K562 (cell line): Measurements from ENCODE around the gene PLD3. TPM values are rescaled to one million over a fixed set of nuclear protein-coding genes. Genes with fewer than 3 reads are reported as not detected.

Experiments used
- CAMTA2 ChIP-seq: fragments of 250-450 bp; sonication (Bioruptor Pico); conservative IDR thresholded peaks from 2 replicates; pipeline ENCODE4 v1.5.1; 2022
- CBX5 ChIP-seq: IDR thresholded peaks from 2 replicates; pipeline ENCODE4 v1.6.1; 2014; ENCODE audit warnings: low read depth, borderline replicate concordance
- FOXM1 ChIP-seq, 2 experiments: fragments of 450-650 bp in 1 of 2; sonication (generic) in 1 of 2; formaldehyde crosslinking in 1 of 2; IDR thresholded peaks; 2 replicates each; pipeline versions ENCODE4 v1.6.1 to v1.9.0; 2017 to 2022; ENCODE audit warnings: low read depth in 2 of 2, mild to moderate bottlenecking in 2 of 2, missing genetic modification reagents in 1 of 2, moderate library complexity in 1 of 2
- GABPB1 ChIP-seq: sonication (generic); formaldehyde crosslinking; IDR thresholded peaks from 2 replicates; pipeline ENCODE4 v1.8.0; 2022; ENCODE audit warnings: mild to moderate bottlenecking, missing genetic modification reagents
- HEY1 ChIP-seq: fragments of 250-450 bp; sonication (Bioruptor Pico); IDR thresholded peaks from 2 replicates; pipeline ENCODE4 v1.5.0; 2020; ENCODE audit warnings: mild to moderate bottlenecking, moderate library complexity, borderline replicate concordance
- HSF4 ChIP-seq: fragments of 250-450 bp; sonication (Bioruptor Pico); IDR thresholded peaks from 2 replicates; pipeline ENCODE4 v2.1.2; 2022; ENCODE audit warnings: mild to moderate bottlenecking, moderate library complexity, borderline replicate concordance
- KDM2B ChIP-seq: fragments of 250-450 bp; sonication (Bioruptor Pico); IDR thresholded peaks from 2 replicates; pipeline ENCODE4 v1.8.0; 2021; ENCODE audit warnings: mild to moderate bottlenecking, moderate library complexity
- KLF16 ChIP-seq: IDR thresholded peaks from 2 replicates; pipeline ENCODE4 v1.6.1; 2016; ENCODE audit warnings: antibody characterized with exemption
- MEF2D ChIP-seq: conservative IDR thresholded peaks from 2 replicates; pipeline ENCODE4 v1.6.1; 2016; ENCODE audit warnings: low read depth, missing genetic modification characterization, missing compliant biosample characterization
- PHB2 ChIP-seq: fragments of 450-650 bp; IDR thresholded peaks from 2 replicates; pipeline ENCODE4 v1.6.1; 2017; ENCODE audit warnings: low read depth
- PHF8 ChIP-seq: fragments of 200-600 bp; sonication (generic); IDR thresholded peaks from 2 replicates; pipeline ENCODE4 v1.6.1; 2012; ENCODE audit warnings: mixed run types, mild to moderate bottlenecking, inconsistent platforms, low read length, moderate library complexity, borderline replicate concordance
- RAD21 ChIP-seq, 2 experiments: fragments of 250-450 bp in 1 of 2; fragments of 450-650 bp in 1 of 2; sonication (Bioruptor Pico) in 1 of 2; formaldehyde crosslinking in 1 of 2; IDR thresholded peaks in 1 of 2; conservative IDR thresholded peaks in 1 of 2; 2 replicates each; pipeline versions ENCODE4 v1.4.0 to v1.8.0; 2020 to 2022; ENCODE audit warnings: mild to moderate bottlenecking in 2 of 2, moderate library complexity in 1 of 2
- RHOXF2B ChIP-seq: fragments of 250-450 bp; sonication (Bioruptor Pico); conservative IDR thresholded peaks from 2 replicates; pipeline ENCODE4 v1.5.1; 2021
- RNF2 ChIP-seq: sonication (generic); IDR thresholded peaks from 2 replicates; pipeline ENCODE4 v1.6.1; 2016
- SMC3 ChIP-seq: conservative IDR thresholded peaks from 2 replicates; pipeline ENCODE4 v1.6.1; 2011; ENCODE audit warnings: low read depth, low read length, improper control_type of control experiment; ENCODE audit not compliant: insufficient read depth
- SNIP1 ChIP-seq: fragments of 450-650 bp; IDR thresholded peaks from 2 replicates; pipeline ENCODE4 v1.7.1; 2017; ENCODE audit warnings: low read depth, mild to moderate bottlenecking
- TAL1 ChIP-seq: fragments of 450-650 bp; IDR thresholded peaks from 2 replicates; pipeline ENCODE4 v1.6.1; 2016; ENCODE audit warnings: mild to moderate bottlenecking
- TARDBP ChIP-seq: fragments of 450-650 bp; IDR thresholded peaks from 2 replicates; pipeline ENCODE4 v1.6.1; 2016
- TBL1XR1 ChIP-seq, 2 experiments: IDR thresholded peaks; 2 replicates each; pipeline ENCODE4 v1.6.1; 2012; ENCODE audit warnings: improper control_type of control experiment in 2 of 2, low read length in 2 of 2, mild to moderate bottlenecking in 1 of 2
- U2AF1 ChIP-seq: fragments of 200-400 bp; formaldehyde crosslinking; optimal IDR thresholded peaks from 2 replicates; pipeline ENCODE3; 2017; ENCODE audit warnings: mild to moderate bottlenecking, low read depth, low read length, moderate library complexity
- XRCC3 ChIP-seq: fragments of 450-650 bp; IDR thresholded peaks from 2 replicates; pipeline ENCODE4 v1.6.1; 2017; ENCODE audit warnings: mild to moderate bottlenecking, moderate library complexity
- XRCC5 ChIP-seq: fragments of 200-400 bp; formaldehyde crosslinking; IDR thresholded peaks from 2 replicates; pipeline ENCODE4 v1.6.1; 2017; ENCODE audit warnings: low read depth, mild to moderate bottlenecking, low read length
- ZBTB1 ChIP-seq: sonication (generic); formaldehyde crosslinking; IDR thresholded peaks from 2 replicates; pipeline ENCODE4 v1.8.1; 2023; ENCODE audit warnings: missing genetic modification reagents, low read depth, mild to moderate bottlenecking, borderline replicate concordance
- ZBTB49 ChIP-seq: sonication (generic); formaldehyde crosslinking; IDR thresholded peaks from 2 replicates; pipeline ENCODE4 v1.8.0; 2022; ENCODE audit warnings: missing genetic modification reagents, mild to moderate bottlenecking, borderline replicate concordance
- ZC3H8 ChIP-seq: fragments of 450-650 bp; IDR thresholded peaks from 2 replicates; pipeline ENCODE4 v1.6.1; 2017
- ZFX ChIP-seq: sonication (generic); formaldehyde crosslinking; IDR thresholded peaks from 2 replicates; pipeline ENCODE4 v1.8.0; 2022; ENCODE audit warnings: mild to moderate bottlenecking, missing genetic modification reagents, moderate library complexity
- ZNF253 ChIP-seq: fragments of 250-450 bp; sonication (Bioruptor Pico); conservative IDR thresholded peaks from 2 replicates; pipeline ENCODE4 v1.6.1; 2021; ENCODE audit warnings: mild to moderate bottlenecking
- ZNF551 ChIP-seq: fragments of 250-450 bp; sonication (Bioruptor Pico); IDR thresholded peaks from 2 replicates; pipeline ENCODE4 v1.5.0; 2021; ENCODE audit warnings: mild to moderate bottlenecking, moderate library complexity
- ZNF699 ChIP-seq: fragments of 250-450 bp; sonication (Bioruptor Pico); IDR thresholded peaks from 2 replicates; pipeline ENCODE4 v1.8.0; 2021; ENCODE audit warnings: mild to moderate bottlenecking, moderate library complexity; ENCODE audit not compliant: insufficient replicate concordance
- polyA plus RNA-seq, 8 experiments: library from polyadenylated mRNA; depleted of rRNA in 4 of 8; stranded (reverse) in 5 of 8; unstranded in 3 of 8; fragments of >200 nt; fragmentation: Nextera tagmentation in 2 of 8; fragmentation: Illumina TruSeq in 1 of 8; extraction: Ambion mirVana in 2 of 8; extraction: Trizol in 1 of 8; gene quantifications; 2 replicates each; pipeline versions ENCODE4 v1.2.1 to v1.2.3, GENCODE V29; 2011 to 2014; ENCODE audit warnings: inconsistent platforms in 1 of 8, missing spikeins in 1 of 8
- total RNA-seq, 7 experiments: library from RNA; depleted of rRNA in 6 of 7; stranded (reverse); fragments of >200 nt in 6 of 7; fragmentation: Illumina TruSeq in 2 of 7; extraction: Trizol in 2 of 7; gene quantifications; 2 replicates each; pipeline versions ENCODE4 v1.2.1 to v1.2.3, GENCODE V29; 2011 to 2021; ENCODE audit warnings: low replicate concordance in 1 of 7
- TF ChIP-seq, protein P1 (sequence below): sonication (generic); formaldehyde crosslinking; IDR thresholded peaks from 2 replicates; pipeline ENCODE4 v1.8.1; 2022; ENCODE audit warnings: missing genetic modification reagents

The PLD3 gene
- total and polyA plus RNA-seq, 9 of the 15 experiments (the other 6 are each of a cell fraction or from before 2014, with no cell fraction given): 2.3 to 128 (median 72.7) TPM

- TF ChIP-seq, protein P1, sequence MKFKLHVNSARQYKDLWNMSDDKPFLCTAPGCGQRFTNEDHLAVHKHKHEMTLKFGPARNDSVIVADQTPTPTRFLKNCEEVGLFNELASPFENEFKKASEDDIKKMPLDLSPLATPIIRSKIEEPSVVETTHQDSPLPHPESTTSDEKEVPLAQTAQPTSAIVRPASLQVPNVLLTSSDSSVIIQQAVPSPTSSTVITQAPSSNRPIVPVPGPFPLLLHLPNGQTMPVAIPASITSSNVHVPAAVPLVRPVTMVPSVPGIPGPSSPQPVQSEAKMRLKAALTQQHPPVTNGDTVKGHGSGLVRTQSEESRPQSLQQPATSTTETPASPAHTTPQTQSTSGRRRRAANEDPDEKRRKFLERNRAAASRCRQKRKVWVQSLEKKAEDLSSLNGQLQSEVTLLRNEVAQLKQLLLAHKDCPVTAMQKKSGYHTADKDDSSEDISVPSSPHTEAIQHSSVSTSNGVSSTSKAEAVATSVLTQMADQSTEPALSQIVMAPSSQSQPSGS: no peak
- TF ChIP-seq ZNF253 (CRISPR knock-in tag): no peak
- TF ChIP-seq ZFX: no peak
- TF ChIP-seq FOXM1 (IDR thresholded peaks at IDR 0.05; ENCODE audit: low read depth): peak; percentile 10; the same call in 1 of the 2 replicates
- TF ChIP-seq FOXM1 (CRISPR knock-in tag; IDR thresholded peaks at IDR 0.05; ENCODE audit: low read depth): no peak
- TF ChIP-seq RNF2: no peak
- no peak for TF ChIP-seq PHF8
- TF ChIP-seq PHB2: no peak
- no peak for TF ChIP-seq CBX5
- no peak for TF ChIP-seq MEF2D (tag)
- TF ChIP-seq GABPB1 (CRISPR knock-in tag): no peak
- TF ChIP-seq XRCC3: no peak
- no peak for TF ChIP-seq RHOXF2B
- no peak for TF ChIP-seq ZBTB1
- TF ChIP-seq ZNF551 (CRISPR knock-in tag): no peak
- peak in 1 of 2 experiments; percentile 29; a peak in 1 of 4 replicates for TF ChIP-seq TBL1XR1 (IDR thresholded peaks at IDR 0.05; ENCODE audit: low read length in 2 of 2)
- TF ChIP-seq XRCC5: 0 out of 2 replicates have a peak, but pooled peaks have one; percentile 75
- no peak for TF ChIP-seq HSF4 (CRISPR knock-in tag)
- TF ChIP-seq HEY1 (CRISPR knock-in tag): no peak
- TF ChIP-seq RAD21 (CRISPR knock-in tag; conservative IDR thresholded peaks at IDR 0.05 in 1 of 2, IDR thresholded peaks at IDR 0.05 in 1 of 2): peak; percentile 86 to 89
- TF ChIP-seq ZBTB49 (CRISPR knock-in tag): no peak
- no peak for TF ChIP-seq KLF16
- no peak for TF ChIP-seq SNIP1
- TF ChIP-seq SMC3: peak; percentile 76
- TF ChIP-seq ZC3H8: no peak
- no peak for TF ChIP-seq U2AF1
- no peak for TF ChIP-seq TAL1
- TF ChIP-seq ZNF699: no peak
- TF ChIP-seq TARDBP: no peak
- no peak for TF ChIP-seq CAMTA2 (CRISPR knock-in tag)
- no peak for TF ChIP-seq KDM2B (CRISPR knock-in tag)
Observed at GRCh38 chr19:40305403-40305802, 43.1 kb upstream of the PLD3 start (continued).
